HG03108 (cell line): ENCODE results near the gene ASXL1.
"Not testable (repeated sequence)": the region's sequence is repeated elsewhere in the genome, so short reads cannot be mapped to it uniquely, and the experiment has no call there.

ENCODE experiments used
- ATAC-seq: cut with Tn5 transposase; IDR thresholded peaks from one replicate; pipeline ENCODE4 v1.9.1; 2021; ENCODE audit warnings: moderate library complexity; ENCODE audit not compliant: unreplicated experiment

Gene ASXL1

GRCh38 chr20:32359633-32360332 lies 1.7 kb downstream of the ASXL1 start:
- no peak for ATAC-seq

- ATAC-seq = no peak
Measured at GRCh38 chr20:32360333-32360634, 2.2 kb downstream of the ASXL1 start.

GRCh38 chr20:32362901-32363364 lies 4.8 kb downstream of the ASXL1 start:
- ATAC-seq = no peak

- ATAC-seq = no peak
Measured at GRCh38 chr20:32363492-32363891, 5.4 kb downstream of the ASXL1 start.

- ATAC-seq = no peak
Measured at GRCh38 chr20:32364554-32365208, 6.5 kb downstream of the ASXL1 start.

- ATAC-seq = no peak
Measured at GRCh38 chr20:32365564-32365963, 7.4 kb downstream of the ASXL1 start.

GRCh38 chr20:32366380-32366779 lies 8.2 kb downstream of the ASXL1 start:
- peak; percentile 55 for ATAC-seq

GRCh38 chr20:32368323-32368722 lies 10.2 kb downstream of the ASXL1 start:
- no peak for ATAC-seq

- ATAC-seq = peak; percentile 37
Measured at GRCh38 chr20:32368925-32369324, 10.8 kb downstream of the ASXL1 start.

GRCh38 chr20:32370897-32371296 lies 12.8 kb downstream of the ASXL1 start:
- ATAC-seq = no peak

- ATAC-seq = no peak
Measured at GRCh38 chr20:32378461-32378860, 20.3 kb downstream of the ASXL1 start.

- not testable (repeated sequence) for ATAC-seq
Measured at GRCh38 chr20:32380037-32380436, 21.9 kb downstream of the ASXL1 start.

- no peak for ATAC-seq
Measured at GRCh38 chr20:32380745-32381144, 22.6 kb downstream of the ASXL1 start.

- ATAC-seq = no peak
Measured at GRCh38 chr20:32382102-32382950, 24.2 kb downstream of the ASXL1 start.

GRCh38 chr20:32383441-32383840 lies 25.3 kb downstream of the ASXL1 start:
- not testable (repeated sequence) for ATAC-seq

- no peak for ATAC-seq
Measured at GRCh38 chr20:32385541-32385940, 27.4 kb downstream of the ASXL1 start.

GRCh38 chr20:32386091-32386490 lies 28.0 kb downstream of the ASXL1 start:
- ATAC-seq = no peak

- ATAC-seq = no peak
Measured at GRCh38 chr20:32387252-32387651, 29.1 kb downstream of the ASXL1 start.

GRCh38 chr20:32391003-32391402 lies 32.9 kb downstream of the ASXL1 start:
- no peak for ATAC-seq

- ATAC-seq = no peak
Measured at GRCh38 chr20:32395066-32395465, 36.9 kb downstream of the ASXL1 start.

- ATAC-seq = no peak
Measured at GRCh38 chr20:32396646-32397160, 38.6 kb downstream of the ASXL1 start.
